NCI-H345 (cell line): ENCODE measurements around the gene ANKRD13A.
"Not testable (repeated sequence)": the region's sequence is repeated elsewhere in the genome, so short reads cannot be mapped to it uniquely, and the experiment has no call there.

Source experiments
- DNase-seq: peaks from one replicate; lab custom pipeline; 2025; lab: John Stamatoyannopoulos, UW

The ANKRD13A gene

DNA sequence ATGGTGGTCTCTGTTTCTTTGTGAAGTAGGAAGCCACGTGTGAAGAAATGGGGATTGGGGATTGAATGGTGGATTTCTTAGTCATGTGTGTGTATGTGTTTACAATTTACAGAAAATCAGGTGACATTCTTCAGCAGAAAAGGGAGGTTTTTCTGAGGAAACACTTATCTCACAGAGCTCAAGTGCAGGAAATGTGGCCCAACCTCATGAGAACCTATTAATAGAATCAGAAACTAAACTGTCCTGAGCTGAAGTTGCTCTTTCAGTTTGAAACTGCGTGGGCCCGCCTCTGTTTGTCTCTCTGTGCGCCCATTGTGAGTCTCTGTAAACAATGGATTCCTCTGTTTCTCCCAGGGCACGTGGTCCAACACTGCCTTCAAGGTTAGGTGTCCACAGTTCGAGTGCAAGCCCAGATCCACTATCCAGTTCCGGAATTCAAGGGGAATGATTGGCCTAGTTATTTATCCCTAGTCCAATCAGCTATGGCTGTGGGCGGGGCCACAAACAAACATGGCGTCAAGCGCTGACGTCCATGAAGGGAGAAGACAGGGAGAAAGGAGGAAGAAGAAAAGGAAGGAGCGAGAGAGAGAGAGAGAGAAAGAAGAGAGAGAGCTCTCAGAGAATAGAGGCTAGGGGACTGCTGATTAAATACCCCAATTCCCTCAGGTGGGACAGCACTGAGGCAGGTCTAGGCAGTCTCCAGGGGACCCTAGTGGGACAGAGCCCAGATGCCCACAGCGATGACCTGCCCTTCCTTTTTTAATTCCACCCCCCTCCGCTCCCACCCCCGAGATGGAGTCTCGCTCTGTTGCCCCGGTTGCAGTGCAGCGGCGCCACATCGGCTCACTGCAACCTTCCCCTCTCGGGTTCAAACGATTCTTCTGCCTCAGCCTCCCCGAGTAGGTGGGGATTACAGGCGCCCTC lies 80.5 kb downstream of the ANKRD13A start:
- no peak for DNase-seq

DNA sequence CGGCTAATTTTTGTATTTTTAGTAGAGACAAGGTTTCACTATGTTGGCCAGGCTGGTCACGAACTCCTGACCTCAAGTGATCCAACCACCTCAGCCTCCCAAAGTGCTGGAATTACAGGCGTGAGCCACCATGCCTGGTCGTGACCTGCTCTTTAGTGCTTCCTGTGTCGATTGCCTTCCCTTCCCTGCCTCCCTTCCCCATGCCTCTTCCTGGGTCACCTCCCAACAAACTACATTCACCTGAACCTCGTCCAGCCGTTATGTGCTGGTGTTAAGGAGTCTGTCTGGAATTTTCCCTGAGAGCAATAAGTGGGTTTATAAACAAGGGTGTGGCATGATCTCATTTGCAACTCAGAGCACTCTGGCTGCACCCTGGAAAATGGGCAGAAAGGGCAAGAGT lies 81.2 kb downstream of the ANKRD13A start:
- DNase-seq, result no peak

DNA sequence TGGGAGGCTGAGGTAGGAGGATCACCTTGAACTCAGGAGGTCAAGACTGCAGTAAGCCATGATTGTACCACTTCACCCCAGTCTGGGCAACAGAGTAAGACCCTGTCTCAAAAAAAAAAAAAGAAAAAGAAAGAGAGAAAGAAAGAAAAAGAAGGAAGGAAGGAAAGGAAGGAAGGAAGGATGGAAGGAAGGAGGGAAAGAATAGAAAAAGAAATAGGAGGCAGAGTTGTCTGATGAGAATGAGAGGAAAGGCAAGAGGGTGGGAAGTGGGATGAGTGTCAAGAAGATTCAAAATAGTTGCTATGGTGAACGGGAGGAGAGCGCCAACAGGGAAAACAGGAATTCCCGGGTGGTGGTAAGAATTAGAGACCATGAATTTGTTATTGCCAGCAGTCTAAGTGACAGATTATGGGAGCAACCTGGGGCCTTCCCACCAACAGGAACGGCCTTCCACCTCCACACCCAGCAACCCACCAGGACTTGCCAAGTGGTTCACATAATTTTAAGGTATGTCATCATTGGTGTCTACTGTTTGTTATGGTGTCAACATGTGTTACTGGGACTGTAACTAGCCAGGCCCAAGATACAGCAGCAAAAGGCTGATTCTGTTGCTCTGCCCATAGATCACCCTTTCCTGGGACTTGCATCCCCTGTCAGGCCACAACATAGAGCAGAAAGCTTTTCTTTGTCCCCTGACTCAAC lies 85.2 kb downstream of the ANKRD13A start:
- no peak for DNase-seq

DNA sequence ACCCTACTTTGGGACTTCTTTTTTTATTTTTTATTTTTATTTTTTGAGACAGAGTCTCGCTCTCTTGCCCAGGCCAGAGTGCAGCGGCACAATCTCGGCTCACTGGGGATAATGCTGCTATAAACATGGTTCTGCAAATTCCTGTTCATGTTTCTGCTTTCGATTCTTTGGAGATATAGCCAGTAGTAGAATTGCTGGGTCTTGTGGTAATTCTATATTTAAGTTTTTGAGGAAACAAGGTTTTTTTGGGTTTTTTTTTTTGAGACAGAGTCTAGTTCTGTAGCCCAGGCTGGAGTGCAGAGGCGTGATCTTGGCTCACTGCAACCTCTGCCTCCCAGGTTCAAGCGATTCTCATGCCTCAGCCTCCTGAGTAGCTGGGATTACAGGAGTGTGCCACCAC lies 89.0 kb downstream of the ANKRD13A start:
- DNase-seq, result not testable (repeated sequence)

DNA sequence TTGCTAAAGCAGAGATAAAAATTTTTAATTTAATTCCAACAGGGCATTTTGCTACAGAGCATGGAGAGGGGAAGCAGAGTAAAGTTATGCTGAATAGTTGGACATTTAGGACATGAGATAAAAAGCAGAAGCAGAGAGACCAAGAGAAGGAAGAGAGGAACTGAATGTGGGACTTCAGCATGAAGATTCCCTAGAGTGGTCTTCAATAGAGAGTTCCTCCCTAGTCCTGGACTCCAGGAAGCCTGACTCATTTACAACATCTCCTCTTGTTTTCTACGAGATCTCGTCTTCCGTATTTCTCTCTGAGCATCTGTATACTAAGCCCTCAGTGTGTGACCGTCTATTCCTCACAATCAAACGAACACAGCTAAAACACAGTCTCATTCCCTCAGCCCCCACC lies 89.7 kb downstream of the ANKRD13A start:
- no peak for DNase-seq
